Psoas muscle (tissue), 8 donors: ENCODE measurements around the gene MAN1A1. TPM values are rescaled to one million over a fixed set of nuclear protein-coding genes. Genes with fewer than 3 reads are reported as not detected.

Experiments
- ATAC-seq, 4 donors: fragments of 200-7000 bp; cut with Tn5 transposase; one replicate each; pipeline ENCODE4 v1.9.1; 2020; ENCODE audit warnings: moderate library complexity in 3 of 4, mild to moderate bottlenecking in 2 of 4
- DNase-seq, 2 donors: peaks; one replicate each; pipeline ENCODE4 v3.0.0-alpha.2; 2020
- H3K27ac ChIP-seq: fragments of 200-600 bp; one replicate; pipeline ENCODE4 v1.8.0; 2022
- H3K27me3 ChIP-seq, 3 donors: fragments of 200-600 bp in 1 of 3; one replicate each; pipeline versions ENCODE4 v1.6.1 to v1.8.0; 2013 to 2022; ENCODE audit warnings: low read length in 2 of 3, mild to moderate bottlenecking in 2 of 3, moderate library complexity in 1 of 3; ENCODE audit not compliant: insufficient read depth in 3 of 3
- H3K36me3 ChIP-seq, 2 donors: fragments of 200-600 bp in 1 of 2; one replicate each; pipeline versions ENCODE4 v1.6.1 to v1.8.0; 2013 to 2022; ENCODE audit warnings: low read depth in 1 of 2, mild to moderate bottlenecking in 1 of 2, moderate library complexity in 1 of 2; ENCODE audit not compliant: insufficient read depth in 1 of 2
- H3K4me1 ChIP-seq: fragments of 200-600 bp; one replicate; pipeline ENCODE4 v1.8.0; 2022
- H3K4me3 ChIP-seq: fragments of 200-600 bp; one replicate; pipeline ENCODE4 v1.8.0; 2022; ENCODE audit warnings: mild to moderate bottlenecking
- H3K9me3 ChIP-seq: fragments of 200-600 bp; one replicate; pipeline ENCODE4 v1.8.0; 2022
- WGBS, 3 donors: extraction: QIAGEN DNeasy Blood & Tissue Kit; methylation state at CpG; one replicate each; pipeline versions ENCODE4 v1.1.6 to v1.1.7; 2013; 5-methylcytosine and 5-hydroxymethylcytosine counted together
- intact Hi-C, 2 donors: fragments of 100-400 bp; cut with DNase I; formaldehyde crosslinking; loops; one replicate each; pipeline versions ENCODE4 v1.11.0 to v1.14.2; 2022
- polyA plus RNA-seq, 3 donors: library from polyadenylated mRNA; stranded (reverse); fragments of 200-250 nt; gene quantifications; one replicate each; pipeline ENCODE4 v1.2.3, GENCODE V29; 2013
- total RNA-seq, 4 donors: library from RNA; stranded (reverse); fragmentation: NEBNext Ultra II Directional in 2 of 4; extraction: Animal tissue kit (Norgen Biotek cat#: 25700) in 2 of 4; gene quantifications; one replicate each; pipeline versions ENCODE4 v1.2.1 to v1.2.4, GENCODE V29; 2021 to 2023
- TF ChIP-seq, protein P1 (sequence below): fragments of 200-600 bp; IDR thresholded peaks from one replicate; pipeline ENCODE4 v1.8.0; 2022; ENCODE audit warnings: antibody characterized with exemption
- donor health status: healthy with polysubstance abuse.
- donor health status: DM: no; HTN: no; CAD: no; lungs with moderate emphysema.
- donor health status: Bipolar disorder and iron deficiency.
- donor health status: healthy.
- donor health status: DM: yes; HTN: yes; CAD: no.
- donor health status: DM: no; HTN: no; CAD: no.
- donor health status: DM: no; HTN: no; CAD: no.
- donor health status: DM: yes; HTN: yes; CAD: no.

MAN1A1 gene
- total and polyA plus RNA-seq, 7 donors: 3.7 to 14.6 (median 6.2) TPM

DNA sequence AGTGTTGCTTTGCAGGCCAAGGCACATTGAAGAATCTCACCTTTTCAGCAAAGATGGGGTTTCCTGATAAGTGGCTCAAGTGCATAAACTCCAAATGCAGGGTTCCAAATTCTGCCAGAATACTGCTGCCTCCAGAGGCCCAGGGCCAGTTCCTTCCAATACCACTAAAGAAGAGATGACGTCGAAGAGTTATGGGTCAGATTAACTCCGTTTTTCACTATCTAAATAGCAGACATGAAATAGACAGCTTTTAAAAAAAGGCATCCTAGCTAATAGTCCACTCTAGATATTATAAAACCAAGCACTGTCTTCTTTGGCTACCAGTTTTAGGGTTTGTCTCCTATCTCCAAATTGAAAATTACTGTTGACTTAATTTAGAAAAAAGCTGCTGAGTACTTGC, 144.8 kb downstream of the MAN1A1 start:
- Histone ChIP-seq H3K36me3 (peaks cover 0 to 14% of the 10 kb centered on the region in 2 donors), H3K27me3 (no peaks in the 10 kb centered on the region), H3K27ac (no peak overlapping the region), H3K4me1 (no peaks in the 10 kb centered on the region), H3K9me3 (no peaks in the 10 kb centered on the region), H3K4me3 (no peak overlapping the region)
- ATAC-seq (no peak), DNase-seq (no peak)
- WGBS, 3 donors: 77 to 80% (median 78%) methylated on average over 3 of the region's 3 CpGs
- intact Hi-C loops: no loop called here
- TF ChIP-seq, protein P1, sequence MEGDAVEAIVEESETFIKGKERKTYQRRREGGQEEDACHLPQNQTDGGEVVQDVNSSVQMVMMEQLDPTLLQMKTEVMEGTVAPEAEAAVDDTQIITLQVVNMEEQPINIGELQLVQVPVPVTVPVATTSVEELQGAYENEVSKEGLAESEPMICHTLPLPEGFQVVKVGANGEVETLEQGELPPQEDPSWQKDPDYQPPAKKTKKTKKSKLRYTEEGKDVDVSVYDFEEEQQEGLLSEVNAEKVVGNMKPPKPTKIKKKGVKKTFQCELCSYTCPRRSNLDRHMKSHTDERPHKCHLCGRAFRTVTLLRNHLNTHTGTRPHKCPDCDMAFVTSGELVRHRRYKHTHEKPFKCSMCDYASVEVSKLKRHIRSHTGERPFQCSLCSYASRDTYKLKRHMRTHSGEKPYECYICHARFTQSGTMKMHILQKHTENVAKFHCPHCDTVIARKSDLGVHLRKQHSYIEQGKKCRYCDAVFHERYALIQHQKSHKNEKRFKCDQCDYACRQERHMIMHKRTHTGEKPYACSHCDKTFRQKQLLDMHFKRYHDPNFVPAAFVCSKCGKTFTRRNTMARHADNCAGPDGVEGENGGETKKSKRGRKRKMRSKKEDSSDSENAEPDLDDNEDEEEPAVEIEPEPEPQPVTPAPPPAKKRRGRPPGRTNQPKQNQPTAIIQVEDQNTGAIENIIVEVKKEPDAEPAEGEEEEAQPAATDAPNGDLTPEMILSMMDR: no peak

DNA sequence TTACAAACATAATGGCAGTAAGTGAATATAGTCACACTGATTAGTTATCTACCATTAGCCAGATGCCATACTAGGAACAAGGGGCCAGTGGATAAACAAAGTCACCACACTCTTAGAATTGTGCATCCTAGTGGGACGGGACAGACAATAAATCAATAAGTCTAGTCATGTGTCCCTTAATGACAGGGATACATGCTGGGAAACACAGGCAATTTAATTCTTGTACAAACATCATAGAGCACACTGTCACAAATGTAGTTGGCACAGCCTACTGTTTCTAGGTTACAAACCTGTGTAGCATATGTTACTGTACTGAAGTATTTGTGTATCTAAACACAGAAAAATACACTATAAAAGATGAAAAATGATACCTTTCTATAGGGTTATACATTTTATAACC, 148.1 kb downstream of the MAN1A1 start:
- no peak overlapping the region for H3K27ac ChIP-seq
- no peaks in the 10 kb centered on the region for H3K4me1 ChIP-seq
- no peak for ATAC-seq
- H3K27me3 ChIP-seq: no peaks in the 10 kb centered on the region
- no peaks in the 10 kb centered on the region for H3K9me3 ChIP-seq
- no peak overlapping the region for H3K4me3 ChIP-seq
- intact Hi-C loops: no loop called here
- WGBS, 3 donors: 91 to 100% (median 99%) methylated on average over 1 of the region's 1 CpG
- TF ChIP-seq, protein P1: no peak
- no peak for DNase-seq
- H3K36me3 ChIP-seq: peaks cover 0 to 14% of the 10 kb centered on the region in 2 donors

DNA sequence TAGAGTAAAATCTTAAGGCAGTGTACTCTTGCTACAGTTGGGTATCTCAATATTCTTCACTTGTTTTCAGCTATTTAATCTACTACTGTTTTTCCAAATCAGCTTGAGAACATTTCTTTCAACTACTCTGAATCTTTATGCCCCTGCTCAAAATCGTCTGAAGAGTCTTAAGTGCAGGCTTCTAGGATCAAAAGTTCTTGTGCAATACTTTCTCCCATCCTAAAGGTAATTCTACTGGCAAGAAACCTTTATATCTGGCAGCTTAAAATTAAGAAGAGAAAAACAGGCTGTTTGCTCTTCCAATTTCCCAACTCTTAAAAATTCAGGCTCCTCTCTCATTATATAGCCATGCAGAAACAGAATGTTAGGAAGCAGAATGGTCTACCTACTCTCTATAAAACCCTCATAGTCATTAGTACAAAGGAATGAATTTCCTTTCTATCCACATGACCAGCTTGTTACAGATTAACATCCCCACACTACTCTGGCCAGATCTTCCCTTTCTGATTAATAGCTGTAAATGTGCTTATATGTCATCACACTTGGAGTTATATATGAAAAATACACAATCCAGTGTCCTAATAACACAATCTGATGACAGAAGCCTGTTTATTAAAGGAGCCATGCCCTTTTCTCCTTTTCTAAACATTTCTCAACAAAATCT, 148.9 kb downstream of the MAN1A1 start:
- peaks cover 0 to 14% of the 10 kb centered on the region in 2 donors for H3K36me3 ChIP-seq
- H3K4me1 ChIP-seq: no peaks in the 10 kb centered on the region
- intact Hi-C loops: no loop called here

DNA sequence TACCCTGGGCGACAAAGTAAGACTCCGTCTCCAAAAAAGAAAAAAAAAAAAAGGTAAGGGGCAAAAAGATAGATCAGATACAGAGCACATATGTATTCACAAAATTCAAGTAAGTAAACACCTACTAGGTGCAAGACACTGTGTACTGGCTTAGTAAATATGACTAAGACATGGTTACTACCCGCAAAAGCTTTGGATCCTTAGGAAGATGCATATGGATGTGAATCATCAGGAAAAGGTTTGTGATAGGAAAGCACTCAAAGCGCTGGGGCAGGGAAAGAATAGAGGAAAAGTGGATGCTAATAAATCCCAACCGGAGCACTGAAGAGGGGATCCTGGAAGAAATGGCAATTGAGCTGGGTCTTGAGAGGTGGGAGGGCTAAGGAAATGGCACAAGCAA, 152.3 kb downstream of the MAN1A1 start:
- H3K27me3 ChIP-seq: no peaks in the 10 kb centered on the region
- 96% methylated on average over 5 of the region's 5 CpGs for WGBS, 3 donors
- intact Hi-C loops: no loop called here
- no peak for ATAC-seq
- H3K4me1 ChIP-seq: no peaks in the 10 kb centered on the region
- H3K27ac ChIP-seq: no peak overlapping the region
- no peaks in the 10 kb centered on the region for H3K9me3 ChIP-seq
- H3K36me3 ChIP-seq: no peaks in the 10 kb centered on the region
- TF ChIP-seq, protein P1: no peak
- no peak overlapping the region for H3K4me3 ChIP-seq
- DNase-seq: no peak

More for the DNA sequence above, 148.9 kb downstream of the MAN1A1 start:
- Histone ChIP-seq H3K4me3 (no peak overlapping the region), H3K27ac (no peak overlapping the region), H3K27me3 (no peaks in the 10 kb centered on the region), H3K9me3 (no peaks in the 10 kb centered on the region)
- 64 to 77% (median 69%) methylated on average over 1 of the region's 1 CpG for WGBS, 3 donors
- TF ChIP-seq, protein P1: no peak
- no peak for ATAC-seq
- DNase-seq: no peak

DNA sequence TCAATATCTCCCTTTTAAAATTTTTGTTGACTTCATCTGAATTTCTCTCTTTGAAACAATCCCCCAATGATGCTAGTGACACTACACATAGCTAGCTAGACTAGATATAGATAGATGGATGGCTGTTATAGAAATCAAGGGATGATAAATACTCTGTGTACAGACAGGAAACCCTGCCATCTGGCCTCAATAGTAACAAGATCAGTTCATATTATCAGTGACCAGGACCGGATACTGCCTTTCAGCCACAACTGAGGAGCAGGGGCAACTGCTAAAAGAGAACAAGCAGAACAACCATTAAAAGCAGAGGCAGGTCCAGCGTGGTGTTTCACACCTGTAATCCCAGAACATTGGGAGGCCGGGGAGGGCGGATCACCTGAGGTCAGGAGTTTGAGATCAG, 152.8 kb downstream of the MAN1A1 start:
- WGBS, 3 donors: 75 to 77% (median 76%) methylated on average over 4 of the region's 4 CpGs
- no peaks in the 10 kb centered on the region for H3K36me3 ChIP-seq
- no peak for ATAC-seq

More for the DNA sequence above, 152.8 kb downstream of the MAN1A1 start:
- Histone ChIP-seq H3K4me1 (no peaks in the 10 kb centered on the region), H3K9me3 (no peaks in the 10 kb centered on the region), H3K4me3 (no peak overlapping the region), H3K27ac (no peak overlapping the region), H3K27me3 (no peaks in the 10 kb centered on the region)
- intact Hi-C loops: no loop called here
- TF ChIP-seq, protein P1: no peak
- DNase-seq: no peak
